Left ventricle myocardium inferior (tissue), 1 donor: Measurements from ENCODE around the gene RPS6KA5. TPM values are rescaled to one million over a fixed set of nuclear protein-coding genes. Genes with fewer than 3 reads are reported as not detected.

Source experiments
- DNase-seq: peaks from one replicate; pipeline ENCODE4 v3.0.0-alpha.2; 2020
- H3K27ac ChIP-seq: fragments of 200-600 bp; replicated peaks from 2 replicates; pipeline ENCODE4 v1.8.0; 2021
- H3K27me3 ChIP-seq: fragments of 200-600 bp; 2 replicates; pipeline ENCODE4 v1.8.0; 2021; ENCODE audit warnings: low read depth
- H3K36me3 ChIP-seq: fragments of 200-600 bp; 2 replicates; pipeline ENCODE4 v1.8.0; 2021
- H3K4me1 ChIP-seq: fragments of 200-600 bp; 2 replicates; pipeline ENCODE4 v1.8.0; 2021
- H3K4me3 ChIP-seq: fragments of 200-600 bp; 2 replicates; pipeline ENCODE4 v1.8.0; 2021; ENCODE audit warnings: mild to moderate bottlenecking, moderate library complexity
- H3K9me3 ChIP-seq: fragments of 200-600 bp; replicated peaks from 2 replicates; pipeline ENCODE4 v1.8.0; 2021
- CTCF ChIP-seq: fragments of 200-600 bp; IDR thresholded peaks from 2 replicates; pipeline ENCODE4 v1.8.0; 2021; ENCODE audit warnings: antibody characterized with exemption, mild to moderate bottlenecking, borderline replicate concordance
- intact Hi-C: fragments of 100-400 bp; cut with micrococcal nuclease; formaldehyde crosslinking; loops from one replicate; pipeline ENCODE4 v1.11.0; 2022
- total RNA-seq: library from RNA; stranded (reverse); fragmentation: NEBNext Ultra II Directional; extraction: Animal tissue kit (Norgen Biotek cat#: 25700); gene quantifications from one replicate; pipeline ENCODE4 v1.2.1, GENCODE V29; 2021
- donor health status: DM: no; HTN: yes; CAD: no; lungs with severe emphysema.

Gene RPS6KA5
- total RNA-seq, 1 donor from 2014 or later = 6.4 TPM

- intact Hi-C loops = no loop called here
- Histone ChIP-seq H3K27ac (no peak overlapping the region), H3K4me3 (no peak overlapping the region), H3K9me3 (no peaks in the 10 kb centered on the region), H3K27me3 (no peaks in the 10 kb centered on the region), H3K4me1 (peaks cover 25% of the 10 kb centered on the region), H3K36me3 (no peaks in the 10 kb centered on the region)
- no peak for DNase-seq
- no peak for TF ChIP-seq CTCF
Observed at GRCh38 chr14:90853116-90853515, 207.3 kb downstream of the RPS6KA5 start.

- intact Hi-C loops = no loop called here
- no peak for DNase-seq
- Histone ChIP-seq H3K4me1 (peaks cover 25% of the 10 kb centered on the region), H3K4me3 (no peak overlapping the region), H3K27ac (peak overlapping the region; percentile 51), H3K27me3 (no peaks in the 10 kb centered on the region), H3K9me3 (no peaks in the 10 kb centered on the region), H3K36me3 (no peaks in the 10 kb centered on the region)
- no peak for TF ChIP-seq CTCF
Observed at GRCh38 chr14:90851327-90852036, 209.0 kb downstream of the RPS6KA5 start.

GRCh38 chr14:90850487-90850886 lies 210.0 kb downstream of the RPS6KA5 start:
- intact Hi-C loops = no loop called here
- H3K9me3 ChIP-seq = no peaks in the 10 kb centered on the region
- no peaks in the 10 kb centered on the region for H3K36me3 ChIP-seq
- peak overlapping the region; percentile 15 for H3K4me3 ChIP-seq
- H3K4me1 ChIP-seq = peaks cover 25% of the 10 kb centered on the region
- H3K27ac ChIP-seq = peak overlapping the region; percentile 51
- no peak for DNase-seq
- no peaks in the 10 kb centered on the region for H3K27me3 ChIP-seq
- no peak for TF ChIP-seq CTCF

- no peak overlapping the region for H3K4me3 ChIP-seq
- intact Hi-C loops = no loop called here
- no peak for TF ChIP-seq CTCF
- no peaks in the 10 kb centered on the region for H3K9me3 ChIP-seq
- no peaks in the 10 kb centered on the region for H3K27me3 ChIP-seq
- H3K4me1 ChIP-seq = peaks cover 25% of the 10 kb centered on the region
- no peaks in the 10 kb centered on the region for H3K36me3 ChIP-seq
- no peak for DNase-seq
- H3K27ac ChIP-seq = peak overlapping the region; percentile 51
Observed at GRCh38 chr14:90849787-90850444, 210.5 kb downstream of the RPS6KA5 start.

GRCh38 chr14:90848944-90849731 lies 211.3 kb downstream of the RPS6KA5 start:
- no peaks in the 10 kb centered on the region for H3K36me3 ChIP-seq
- no peaks in the 10 kb centered on the region for H3K9me3 ChIP-seq
- DNase-seq = no peak
- H3K4me1 ChIP-seq = peaks cover 25% of the 10 kb centered on the region
- no peak for TF ChIP-seq CTCF
- H3K4me3 ChIP-seq = no peak overlapping the region
- peak overlapping the region; percentile 51 for H3K27ac ChIP-seq
- intact Hi-C loops = no loop called here
- no peaks in the 10 kb centered on the region for H3K27me3 ChIP-seq
